GM10266 (cell line): ENCODE results near the gene CDC42BPA.

Experiments used
- DNase-seq: peaks from one replicate; pipeline ENCODE4 v3.0.0; 2012; ENCODE audit errors: extremely low spot score
- TF ChIP-seq, protein P1 (sequence below): IDR thresholded peaks from 2 replicates; pipeline ENCODE4 v1.5.1; 2012; ENCODE audit warnings: mild to moderate bottlenecking, low read depth; ENCODE audit not compliant: control insufficient read depth, insufficient read depth; ENCODE audit errors: missing control alignments

The CDC42BPA gene

DNA sequence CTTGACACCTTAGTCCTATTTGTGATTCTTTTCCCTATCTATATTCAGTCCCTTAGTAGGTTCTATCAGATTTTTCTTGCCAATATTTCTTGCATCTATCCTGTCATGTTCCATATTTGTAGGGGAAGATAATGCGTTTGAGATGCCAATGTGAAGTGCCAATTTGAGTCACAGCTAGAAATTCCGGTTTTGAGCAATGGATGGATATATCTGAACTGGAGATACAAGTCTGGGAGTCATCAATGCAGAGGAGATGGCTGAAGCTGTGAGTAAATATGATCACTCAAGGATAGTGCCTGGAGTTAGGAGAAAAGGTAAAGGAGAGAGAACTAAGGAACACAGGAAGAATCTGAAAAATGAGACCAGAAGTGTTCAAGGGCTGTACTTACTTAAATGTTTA, 284.4 kb downstream of the CDC42BPA start:
- DNase-seq = no peak
- TF ChIP-seq, protein P1, sequence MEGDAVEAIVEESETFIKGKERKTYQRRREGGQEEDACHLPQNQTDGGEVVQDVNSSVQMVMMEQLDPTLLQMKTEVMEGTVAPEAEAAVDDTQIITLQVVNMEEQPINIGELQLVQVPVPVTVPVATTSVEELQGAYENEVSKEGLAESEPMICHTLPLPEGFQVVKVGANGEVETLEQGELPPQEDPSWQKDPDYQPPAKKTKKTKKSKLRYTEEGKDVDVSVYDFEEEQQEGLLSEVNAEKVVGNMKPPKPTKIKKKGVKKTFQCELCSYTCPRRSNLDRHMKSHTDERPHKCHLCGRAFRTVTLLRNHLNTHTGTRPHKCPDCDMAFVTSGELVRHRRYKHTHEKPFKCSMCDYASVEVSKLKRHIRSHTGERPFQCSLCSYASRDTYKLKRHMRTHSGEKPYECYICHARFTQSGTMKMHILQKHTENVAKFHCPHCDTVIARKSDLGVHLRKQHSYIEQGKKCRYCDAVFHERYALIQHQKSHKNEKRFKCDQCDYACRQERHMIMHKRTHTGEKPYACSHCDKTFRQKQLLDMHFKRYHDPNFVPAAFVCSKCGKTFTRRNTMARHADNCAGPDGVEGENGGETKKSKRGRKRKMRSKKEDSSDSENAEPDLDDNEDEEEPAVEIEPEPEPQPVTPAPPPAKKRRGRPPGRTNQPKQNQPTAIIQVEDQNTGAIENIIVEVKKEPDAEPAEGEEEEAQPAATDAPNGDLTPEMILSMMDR = no peak

DNA sequence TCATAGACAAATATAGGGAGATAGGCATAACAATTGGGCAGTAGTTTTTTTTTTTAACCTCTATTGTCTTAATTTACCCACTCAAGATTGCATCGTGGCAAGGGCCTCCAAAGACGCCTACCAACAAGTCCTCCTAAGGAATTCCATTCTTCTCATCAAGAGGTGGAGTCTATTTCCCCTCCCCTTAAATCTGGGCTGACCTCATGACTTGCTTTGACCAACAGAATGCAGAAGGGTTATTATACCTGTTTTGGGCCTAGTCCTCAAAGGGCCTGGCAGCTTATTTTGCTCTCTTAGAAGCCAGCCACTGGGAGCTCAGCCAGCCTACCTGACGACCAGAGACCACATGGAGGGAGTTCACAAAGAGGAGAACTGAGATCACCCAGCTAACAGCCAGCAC, 285.9 kb downstream of the CDC42BPA start:
- TF ChIP-seq, protein P1 = no peak
- no peak for DNase-seq

DNA sequence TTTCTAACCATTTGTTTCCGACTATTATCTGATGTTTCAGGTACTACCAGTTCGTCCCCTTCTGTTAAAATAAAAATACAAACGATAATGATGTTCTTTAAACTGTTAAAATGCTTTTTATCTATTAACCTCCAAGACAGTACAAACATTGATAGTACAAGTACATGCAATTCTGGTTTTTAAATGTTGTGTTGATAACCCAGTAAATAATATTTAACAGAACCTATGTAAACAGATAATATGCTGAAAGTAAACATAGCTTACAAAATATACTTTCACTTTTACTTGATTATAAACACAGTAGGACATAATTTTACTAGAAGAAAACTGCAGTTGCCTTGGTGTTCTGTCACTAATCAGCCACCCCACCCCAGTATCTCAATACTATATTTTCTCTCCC, 301.3 kb downstream of the CDC42BPA start:
- TF ChIP-seq, protein P1 = no peak
- DNase-seq = no peak

DNA sequence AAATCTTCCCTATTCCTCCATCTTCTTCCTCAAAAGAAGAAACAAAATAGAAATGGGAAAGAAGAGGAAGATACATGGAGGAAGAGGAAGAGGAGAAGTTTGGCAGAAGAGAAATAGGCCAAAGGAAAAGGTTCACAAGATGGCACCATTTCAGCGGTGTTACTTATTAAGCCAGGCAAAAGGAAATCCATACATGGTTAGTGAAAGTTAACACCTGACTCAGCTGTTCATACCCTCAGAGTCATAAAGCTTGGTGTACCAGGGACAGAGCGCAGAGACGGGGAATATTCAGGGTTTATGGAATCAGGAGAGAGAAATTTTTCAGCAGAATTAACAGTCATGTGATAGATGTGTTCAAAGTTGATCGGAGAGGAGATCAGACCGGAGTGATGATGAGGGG, 307.6 kb downstream of the CDC42BPA start:
- DNase-seq = no peak
- TF ChIP-seq, protein P1 = no peak

DNA sequence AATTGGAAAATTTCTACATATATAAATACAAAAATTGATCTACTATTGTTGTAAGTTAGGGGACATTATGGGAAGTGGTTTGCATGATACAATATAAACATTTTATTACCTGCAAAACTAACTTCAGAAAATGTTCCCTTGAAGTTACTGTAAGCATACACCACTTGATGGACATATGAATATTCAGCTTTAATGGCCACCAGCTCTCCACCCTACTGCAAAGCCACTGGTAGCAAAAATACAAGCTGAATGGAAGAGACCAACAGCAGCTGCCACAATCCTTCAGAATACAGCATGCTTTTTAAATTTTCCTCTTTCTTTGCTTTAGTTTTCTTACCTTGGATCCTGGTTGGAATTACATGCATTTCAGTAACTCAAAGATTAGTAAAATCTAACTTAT, 308.4 kb downstream of the CDC42BPA start:
- DNase-seq = no peak
- TF ChIP-seq, protein P1 = no peak

DNA sequence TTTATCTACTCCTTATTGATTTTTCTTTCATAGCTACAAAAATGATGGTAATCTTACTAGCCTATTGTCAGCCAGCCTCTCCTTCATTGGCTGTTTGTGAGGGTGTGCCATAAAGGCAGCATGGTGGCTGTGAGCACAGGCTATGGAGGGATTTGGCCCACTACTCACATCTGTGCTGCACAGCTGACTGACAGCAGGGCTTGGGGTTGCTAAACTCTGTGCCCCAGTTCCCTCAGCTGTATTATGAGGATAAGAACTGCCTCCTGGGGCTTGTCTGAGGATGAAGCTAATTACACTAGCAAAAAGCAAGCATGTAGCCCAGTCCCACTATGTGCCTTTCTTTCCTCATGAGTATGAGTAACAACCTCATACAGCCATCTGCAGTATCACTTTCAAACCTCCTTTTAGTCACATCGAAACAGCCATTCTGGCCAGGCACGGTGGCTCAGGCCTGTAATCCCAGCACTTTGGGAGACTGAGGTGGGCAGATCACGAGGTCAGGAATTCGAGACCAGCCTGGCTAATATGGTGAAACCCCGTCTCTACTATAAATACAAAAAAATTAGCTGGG, 312.0 kb downstream of the CDC42BPA start:
- peak; percentile 12 for DNase-seq
- TF ChIP-seq, protein P1 = no peak

DNA sequence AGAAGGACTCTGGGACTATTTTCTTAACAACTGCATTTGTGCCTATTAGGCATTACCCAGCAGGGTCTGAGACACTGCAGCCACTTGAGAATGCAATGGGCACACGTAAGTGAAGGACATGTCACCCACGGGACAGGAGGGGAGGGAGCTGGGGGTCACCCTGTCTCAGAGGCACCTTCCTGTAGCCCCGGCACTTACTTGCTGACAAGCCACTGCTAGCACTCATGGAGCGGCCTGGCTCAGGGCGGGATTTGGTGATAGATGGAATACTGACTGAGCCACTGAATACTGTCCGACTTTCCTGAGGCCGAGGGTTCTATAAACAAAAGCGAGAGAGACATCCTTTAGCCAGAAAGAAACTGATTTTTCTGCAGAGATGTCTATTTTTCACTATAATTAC, 313.5 kb downstream of the CDC42BPA start:
- no peak for DNase-seq
- TF ChIP-seq, protein P1 = no peak
